ENCODE results near the gene SIM1.
A peak's percentile ranks its signal among the peaks of the same experiment; 100 is the strongest.

SIM1 gene, protein sequence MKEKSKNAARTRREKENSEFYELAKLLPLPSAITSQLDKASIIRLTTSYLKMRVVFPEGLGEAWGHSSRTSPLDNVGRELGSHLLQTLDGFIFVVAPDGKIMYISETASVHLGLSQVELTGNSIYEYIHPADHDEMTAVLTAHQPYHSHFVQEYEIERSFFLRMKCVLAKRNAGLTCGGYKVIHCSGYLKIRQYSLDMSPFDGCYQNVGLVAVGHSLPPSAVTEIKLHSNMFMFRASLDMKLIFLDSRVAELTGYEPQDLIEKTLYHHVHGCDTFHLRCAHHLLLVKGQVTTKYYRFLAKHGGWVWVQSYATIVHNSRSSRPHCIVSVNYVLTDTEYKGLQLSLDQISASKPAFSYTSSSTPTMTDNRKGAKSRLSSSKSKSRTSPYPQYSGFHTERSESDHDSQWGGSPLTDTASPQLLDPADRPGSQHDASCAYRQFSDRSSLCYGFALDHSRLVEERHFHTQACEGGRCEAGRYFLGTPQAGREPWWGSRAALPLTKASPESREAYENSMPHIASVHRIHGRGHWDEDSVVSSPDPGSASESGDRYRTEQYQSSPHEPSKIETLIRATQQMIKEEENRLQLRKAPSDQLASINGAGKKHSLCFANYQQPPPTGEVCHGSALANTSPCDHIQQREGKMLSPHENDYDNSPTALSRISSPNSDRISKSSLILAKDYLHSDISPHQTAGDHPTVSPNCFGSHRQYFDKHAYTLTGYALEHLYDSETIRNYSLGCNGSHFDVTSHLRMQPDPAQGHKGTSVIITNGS

GRCh38 chr6:100464903-100465700, at the start of gene SIM1:
Gene SIM1 (minus strand): TSS chr6:100464921. CDS start chr6:100463468, 1,453 bp downstream.
- DNase-seq: peak; percentile 88

DNA sequence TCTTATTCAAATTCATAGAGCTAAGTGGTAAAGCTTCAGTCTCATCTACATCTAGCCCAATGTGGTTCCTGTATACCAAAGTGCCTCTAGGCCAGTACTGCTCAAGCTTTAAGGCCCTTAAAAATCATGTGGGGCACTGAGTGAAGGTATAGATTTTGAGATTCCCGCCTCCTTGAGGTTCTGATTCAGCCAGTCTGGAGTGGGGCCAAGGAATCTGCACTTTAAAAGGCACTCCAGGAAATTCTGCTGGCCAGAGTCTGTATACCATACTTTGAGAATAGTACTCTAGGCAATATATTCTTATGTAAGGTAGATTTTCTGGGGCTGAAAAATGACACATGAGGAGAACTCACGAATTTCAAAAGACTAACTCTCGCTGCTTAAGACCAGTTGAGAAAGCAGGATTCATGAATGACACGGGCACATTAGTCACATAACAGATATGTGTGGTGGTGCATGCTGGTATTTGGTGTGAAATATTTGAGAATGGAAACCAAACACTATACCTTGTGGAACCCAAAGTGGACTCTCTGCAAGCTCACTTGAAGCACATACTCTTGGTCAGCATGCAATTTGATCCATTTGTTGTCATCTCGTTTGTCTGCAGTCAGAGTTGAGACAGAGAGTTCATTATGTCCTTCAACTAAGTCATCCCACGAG, 47.6 kb upstream of the SIM1 start:
- DNase-seq: no peak

DNA sequence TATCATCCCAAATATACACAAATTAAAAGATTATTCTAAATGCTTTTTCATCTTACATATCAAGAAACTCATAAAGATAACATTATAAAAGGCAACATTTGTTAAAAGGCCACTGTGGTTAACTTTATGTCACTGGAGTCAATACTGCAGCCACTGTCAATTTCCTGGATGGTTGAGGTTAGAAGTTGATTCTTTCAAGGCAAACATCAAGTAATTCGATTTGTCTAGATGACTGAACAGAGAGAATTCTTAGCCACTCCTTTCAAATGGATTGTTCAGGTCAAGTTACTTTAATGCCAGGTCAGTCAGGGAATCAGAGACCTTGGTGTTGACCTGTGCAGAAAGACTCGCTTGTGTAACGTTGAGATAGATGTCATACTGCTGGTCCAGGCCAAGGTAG, 44.4 kb upstream of the SIM1 start:
- no peak for DNase-seq

DNA sequence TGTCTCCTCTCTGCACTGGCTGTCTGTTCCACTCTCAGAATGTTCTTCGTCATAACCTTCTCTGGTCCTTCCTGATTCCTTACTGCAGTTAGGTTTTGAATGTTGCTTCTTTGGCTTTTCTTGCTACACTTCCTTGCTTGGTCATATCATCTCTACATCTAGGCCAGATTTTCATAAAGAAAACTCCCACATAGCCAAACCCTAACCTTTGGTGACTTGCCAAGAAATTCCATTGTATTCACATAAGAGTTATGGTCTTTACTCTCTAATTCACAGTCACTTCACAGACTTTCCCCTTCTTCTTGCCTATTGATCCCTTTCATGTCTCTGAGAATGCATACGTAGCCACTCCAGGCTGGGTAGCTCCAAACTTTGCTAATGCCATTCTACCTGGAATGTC, 41.9 kb upstream of the SIM1 start:
- DNase-seq: no peak

DNA sequence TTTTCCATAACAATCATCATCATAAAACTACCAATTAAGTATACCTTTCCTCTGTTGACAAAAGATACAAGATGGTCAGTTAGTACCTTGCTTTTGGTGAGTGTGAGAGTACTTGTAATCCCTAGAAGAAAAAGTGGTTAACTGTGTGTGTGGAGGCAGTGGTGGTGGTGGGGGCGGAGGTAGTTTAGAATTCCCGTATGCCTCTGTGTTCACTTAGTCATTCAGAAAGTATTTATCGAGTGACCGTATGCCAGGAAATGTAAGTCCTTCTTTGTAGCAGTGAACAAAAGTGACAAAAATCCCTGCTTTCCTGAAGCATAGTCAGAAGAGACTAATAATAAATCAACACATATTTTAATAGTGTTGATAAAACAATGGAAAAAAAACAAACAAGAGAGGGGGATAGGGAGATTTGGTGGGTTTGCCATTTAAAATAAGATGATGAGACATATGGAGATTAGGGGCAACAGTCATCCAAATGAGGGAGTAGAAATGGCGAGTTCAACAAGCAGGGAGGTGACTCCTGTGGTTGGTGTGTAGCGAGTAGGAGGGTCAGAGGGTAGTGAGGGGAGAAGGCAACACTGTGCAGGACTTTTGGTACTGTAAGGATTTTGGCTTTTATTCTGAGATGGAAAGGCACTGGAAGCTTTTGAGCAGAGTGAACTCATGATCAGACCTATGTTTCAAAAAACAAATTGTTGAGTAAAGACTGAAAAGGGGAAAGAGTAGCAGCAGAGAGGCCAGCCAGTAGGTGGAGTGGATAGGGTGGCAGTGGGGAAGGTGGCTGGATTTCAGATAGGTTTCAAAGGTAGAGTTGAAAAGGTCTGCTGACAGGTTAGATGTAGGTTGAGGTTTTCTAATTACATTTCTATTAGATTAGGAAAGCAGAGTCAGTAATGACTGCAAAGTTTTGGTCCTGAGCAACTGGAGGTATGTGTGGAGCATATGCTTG, 40.3 kb upstream of the SIM1 start:
- DNase-seq: no peak

DNA sequence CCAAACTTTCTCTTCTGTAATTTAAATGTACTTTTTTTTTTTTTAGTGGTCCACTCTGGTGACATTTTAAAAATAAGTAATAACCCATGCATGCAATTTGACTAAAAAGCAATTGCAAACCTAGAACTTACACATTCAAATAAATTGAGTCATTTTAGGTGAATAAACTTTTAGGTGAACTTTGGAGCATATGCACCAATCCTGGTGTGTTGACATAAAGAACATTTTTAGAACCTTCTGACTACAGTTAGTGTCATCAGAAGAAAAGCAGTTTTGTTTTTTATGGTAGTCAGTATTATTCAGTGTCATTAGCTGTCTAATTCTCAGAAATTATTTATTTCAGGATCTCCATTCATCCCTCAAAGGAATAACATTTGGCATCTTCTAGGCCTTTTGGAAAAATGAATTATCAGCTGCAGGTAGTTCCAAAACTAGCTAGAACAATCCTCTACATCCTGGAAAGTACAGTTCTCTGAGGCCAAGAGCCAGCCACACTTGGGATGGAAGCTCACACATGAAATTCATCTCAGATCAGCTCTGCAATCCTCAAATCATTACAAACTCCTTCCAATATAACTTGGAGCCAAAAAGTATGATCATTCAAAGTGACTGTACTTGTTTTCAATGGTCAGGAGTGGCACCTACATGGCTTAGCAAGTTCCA, 38.5 kb upstream of the SIM1 start:
- no peak for DNase-seq

- no peak for DNase-seq
Measured at GRCh38 chr6:100493206-100493888, 28.6 kb upstream of the SIM1 start.

DNA sequence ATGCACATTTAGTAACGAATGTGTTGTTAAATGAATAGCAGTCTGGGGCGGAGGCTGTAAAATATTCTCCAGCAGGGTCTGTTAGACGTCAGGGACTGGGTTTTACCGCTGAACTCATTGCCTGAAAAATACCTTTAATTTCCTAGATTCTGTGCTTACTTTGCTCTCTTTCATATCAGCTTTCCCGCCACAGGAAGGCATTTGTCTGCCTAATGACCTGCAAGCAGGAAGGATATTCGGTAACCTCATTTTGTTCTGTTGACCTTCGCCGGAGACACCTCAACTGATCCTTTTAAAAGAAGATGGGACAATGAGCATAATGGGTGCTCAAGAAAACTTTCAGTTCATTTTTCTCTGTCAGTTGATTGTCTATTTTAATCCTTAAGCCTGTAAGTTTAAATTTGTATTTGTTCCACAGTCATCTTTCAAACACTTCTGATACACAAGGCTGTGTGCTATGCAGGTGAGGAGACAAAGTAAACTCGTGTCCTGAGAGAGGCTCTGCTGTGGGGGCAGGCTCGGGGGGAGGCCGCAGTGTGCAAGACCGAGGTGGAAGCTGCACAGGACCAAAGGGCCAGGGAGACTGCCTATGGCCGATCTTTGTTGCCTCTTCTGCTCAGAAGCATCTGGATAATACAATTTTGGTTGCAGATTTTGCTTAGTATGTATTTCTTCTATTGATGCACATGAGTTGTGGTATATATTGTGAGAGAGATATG, 27.4 kb upstream of the SIM1 start:
- no peak for DNase-seq

DNA sequence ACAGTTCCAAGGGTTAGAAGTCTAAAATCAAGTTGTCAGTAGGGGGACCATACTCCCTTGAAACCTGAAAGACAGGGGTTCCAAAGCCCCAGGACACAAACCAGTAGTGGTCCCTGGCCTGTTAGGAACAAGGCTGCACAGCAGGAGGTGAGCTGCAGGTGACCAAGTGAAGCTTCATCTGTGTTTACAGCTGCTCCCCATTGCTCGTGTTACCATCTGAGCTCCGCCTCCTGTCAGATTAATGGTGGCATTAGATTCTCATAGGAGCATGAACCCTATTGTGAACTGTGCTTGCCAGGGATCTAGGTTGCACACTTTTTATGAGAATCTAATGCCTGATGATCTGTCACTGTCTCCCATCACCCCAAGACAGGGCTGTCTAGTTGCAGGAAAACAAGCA, 25.3 kb upstream of the SIM1 start:
- DNase-seq: no peak

- DNase-seq: no peak
Measured at GRCh38 chr6:100488244-100488643, 23.5 kb upstream of the SIM1 start.

- no peak for DNase-seq
Measured at GRCh38 chr6:100487638-100488037, 22.9 kb upstream of the SIM1 start.

- no peak for DNase-seq
Measured at GRCh38 chr6:100485268-100485667, 20.5 kb upstream of the SIM1 start.

DNA sequence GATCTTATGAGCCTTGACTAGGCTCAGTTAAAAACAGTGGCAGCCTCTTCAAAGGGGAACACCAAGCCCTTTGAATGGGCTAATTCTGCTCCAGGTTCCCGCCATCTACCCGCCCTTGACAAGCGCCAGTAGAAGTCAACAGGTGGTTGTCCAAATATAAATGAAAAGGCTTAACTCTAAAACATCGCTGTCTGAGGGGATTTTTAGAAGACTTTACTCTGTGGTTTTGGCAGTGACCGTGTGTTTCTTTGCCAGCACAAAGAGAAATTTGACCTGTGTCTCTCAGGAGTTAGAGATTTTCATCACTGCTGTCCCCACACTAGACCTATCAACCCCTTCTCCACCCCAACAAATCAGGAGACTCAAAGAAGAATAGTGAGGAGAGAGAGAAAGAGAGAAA, 19.8 kb upstream of the SIM1 start:
- DNase-seq: no peak

GRCh38 chr6:100482698-100483097, 18.0 kb upstream of the SIM1 start:
- no peak for DNase-seq

GRCh38 chr6:100479179-100480035, 14.7 kb upstream of the SIM1 start:
- DNase-seq: no peak

GRCh38 chr6:100475554-100476320, 11.0 kb upstream of the SIM1 start:
- DNase-seq: no peak

- no peak for DNase-seq
Measured at GRCh38 chr6:100473182-100473581, 8.5 kb upstream of the SIM1 start.

- no peak for DNase-seq
Measured at GRCh38 chr6:100472674-100473073, 8.0 kb upstream of the SIM1 start.

All from left hindlimb (tissue), 1 donor.